Panc1 (cell line): ENCODE measurements around the gene MTX3. TPM values are rescaled to one million over a fixed set of nuclear protein-coding genes. Genes with fewer than 3 reads are reported as not detected.

ENCODE experiments used
- ATAC-seq: fragments of 200-7000 bp; cut with Tn5 transposase; 2 replicates; pipeline ENCODE4 v1.9.1; 2020; ENCODE audit warnings: mild to moderate bottlenecking, moderate library complexity
- BruUV-seq: library from RNA; stranded (reverse); fragments of 400-500 nt; replicated peaks from 2 replicates; lab custom pipeline; 2021; lab: Mats Ljungman, UMichigan
- CTCF ChIA-PET: fragments of 300-600 bp; sonication (Branson Sonifier 250); formaldehyde crosslinking; loops from one replicate; lab custom pipeline; 2022; ENCODE audit warnings: antibody characterized with exemption; lab: Charles Lee
- POLR2A ChIA-PET: fragments of 300-600 bp; sonication (Branson Sonifier 250); formaldehyde crosslinking; loops from one replicate; lab custom pipeline; 2022; ENCODE audit warnings: antibody characterized with exemption; lab: Charles Lee
- DNase-seq: peaks from one replicate; pipeline ENCODE4 v3.0.0-alpha.2; 2010; ENCODE audit warnings: low read depth, low spot score
- H3K27ac ChIP-seq: 2 replicates; pipeline ENCODE4 v1.5.1; 2011; ENCODE audit warnings: mild to moderate bottlenecking, low read length, inconsistent platforms
- H3K27me3 ChIP-seq: fragments of 200-500 bp; sonication (Bioruptor generic); 2 replicates; pipeline ENCODE4 v1.6.0; 2014; ENCODE audit warnings: low read length, inconsistent platforms; ENCODE audit not compliant: control insufficient read depth, insufficient read depth
- H3K36me3 ChIP-seq: fragments of 200-500 bp; sonication (Bioruptor generic); 2 replicates; pipeline ENCODE4 v1.5.1; 2014; ENCODE audit warnings: inconsistent platforms, mild to moderate bottlenecking, low read length, moderate library complexity; ENCODE audit not compliant: control insufficient read depth, insufficient read depth
- H3K4me1 ChIP-seq: 2 replicates; pipeline ENCODE4 v1.5.1; 2011; ENCODE audit warnings: inconsistent platforms, mild to moderate bottlenecking, low read length, moderate library complexity; ENCODE audit not compliant: control insufficient read depth, insufficient read depth
- H3K4me3 ChIP-seq, 2 experiments: 2 replicates each; pipeline ENCODE4 v1.5.1; 2011 to 2012; ENCODE audit warnings: low read depth in 2 of 2, low read length in 2 of 2, mild to moderate bottlenecking in 2 of 2, inconsistent platforms in 1 of 2, moderate library complexity in 1 of 2
- H3K9me3 ChIP-seq: fragments of 200-500 bp; sonication (Bioruptor generic); 2 replicates; pipeline ENCODE4 v1.5.1; 2014; ENCODE audit warnings: low read depth, mild to moderate bottlenecking, inconsistent platforms, low read length, moderate library complexity; ENCODE audit not compliant: control insufficient read depth, insufficient read depth
- CTCF ChIP-seq: fragments of 450-650 bp; IDR thresholded peaks from 2 replicates; pipeline ENCODE4 v1.5.1; 2017; ENCODE audit warnings: mild to moderate bottlenecking
- POLR2AphosphoS5 ChIP-seq: IDR thresholded peaks from 2 replicates; pipeline ENCODE4 v1.6.1; 2012; ENCODE audit warnings: mild to moderate bottlenecking, low read depth, low read length, moderate library complexity
- REST ChIP-seq, 2 experiments: IDR thresholded peaks; 2 replicates each; pipeline ENCODE4 v1.6.1; 2011 to 2012; ENCODE audit warnings: low read depth in 2 of 2, control low read depth in 1 of 2, low read length in 1 of 2, mild to moderate bottlenecking in 1 of 2, moderate library complexity in 1 of 2; ENCODE audit not compliant: insufficient read depth in 1 of 2
- SIN3A ChIP-seq: IDR thresholded peaks from 2 replicates; pipeline ENCODE4 v1.6.1; 2012; ENCODE audit warnings: low read depth, mild to moderate bottlenecking, low read length, moderate library complexity, borderline replicate concordance; ENCODE audit not compliant: insufficient read depth
- TCF7L2 ChIP-seq: IDR thresholded peaks from 2 replicates; pipeline ENCODE4 v1.6.1; 2011; ENCODE audit warnings: mild to moderate bottlenecking, low read depth, low read length, inconsistent platforms
- in situ Hi-C: cut with HindIII; loops from 2 replicates; pipeline ENCODE4 v1.10.0; 2016; ENCODE audit warnings: low sequenced_read_pairs, low pct_unique_long_range_greater_than_20kb
- intact Hi-C: fragments of 100-400 bp; cut with micrococcal nuclease; formaldehyde crosslinking; loops from one replicate; pipeline ENCODE4 v1.10.0; 2022; ENCODE audit not compliant: unreplicated experiment
- total RNA-seq: library from RNA; stranded (reverse); gene quantifications from one replicate; pipeline ENCODE4 v1.2.1, GENCODE V29; 2021; ENCODE audit not compliant: unreplicated experiment

The MTX3 gene
- total RNA-seq, 1 experiment from 2014 or later: 18.1 TPM

GRCh38 chr5:79947567-79947966 is 43.5 kb downstream of the MTX3 start:
- intact Hi-C loops: no loop called here
- in situ Hi-C loops: no loop called here
- POLR2A ChIA-PET: no interaction called here
- no peaks in the 10 kb centered on the region for H3K9me3 ChIP-seq
- H3K4me3 ChIP-seq: no peak overlapping the region
- no peaks in the 10 kb centered on the region for H3K36me3 ChIP-seq
- DNase-seq (no peak), ATAC-seq (no peak)
- TF ChIP-seq REST (IDR thresholded peaks at IDR 0.05; ENCODE audit: insufficient read depth in 1 of 2, low read depth in 2 of 2, low read length in 1 of 2) (no peak), SIN3A (no peak), POLR2AphosphoS5 (no peak), TCF7L2 (no peak), CTCF (no peak)
- H3K27me3 ChIP-seq: no peaks in the 10 kb centered on the region
- H3K27ac ChIP-seq: no peak overlapping the region
- CTCF ChIA-PET: no interaction called here
- H3K4me1 ChIP-seq: no peaks in the 10 kb centered on the region
- no TSS peak for BruUV-seq

GRCh38 chr5:79938468-79938867 is 52.6 kb downstream of the MTX3 start:
- CTCF ChIA-PET: no interaction called here
- no peak overlapping the region for H3K27ac ChIP-seq

More at GRCh38 chr5:79938468-79938867, 52.6 kb downstream of the MTX3 start:
- Histone ChIP-seq H3K27me3 (peaks cover 11% of the 10 kb centered on the region), H3K4me3 (no peak overlapping the region), H3K4me1 (no peaks in the 10 kb centered on the region), H3K36me3 (no peaks in the 10 kb centered on the region), H3K9me3 (no peaks in the 10 kb centered on the region)
- no TSS peak for BruUV-seq
- in situ Hi-C loops (no loop called here), intact Hi-C loops (no loop called here)
- DNase-seq: no peak
- no peak for ATAC-seq
- POLR2A ChIA-PET: no interaction called here
- TF ChIP-seq CTCF (no peak), TCF7L2 (no peak), POLR2AphosphoS5 (no peak), SIN3A (no peak), REST (IDR thresholded peaks at IDR 0.05; ENCODE audit: insufficient read depth in 1 of 2, low read depth in 2 of 2, low read length in 1 of 2) (no peak)
